ENCODE results near the gene HINFP.
"Not testable (repeated sequence)": the region's sequence is repeated elsewhere in the genome, so short reads cannot be mapped to it uniquely, and the experiment has no call there.

Gene HINFP

GRCh38 chr11:119158467-119158866 lies 37.1 kb downstream of the HINFP start:
- FAIRE-seq, result no peak

GRCh38 chr11:119160151-119160550 lies 38.8 kb downstream of the HINFP start:
- FAIRE-seq, result no peak

GRCh38 chr11:119161871-119162270 lies 40.5 kb downstream of the HINFP start:
- no peak for FAIRE-seq

DNA sequence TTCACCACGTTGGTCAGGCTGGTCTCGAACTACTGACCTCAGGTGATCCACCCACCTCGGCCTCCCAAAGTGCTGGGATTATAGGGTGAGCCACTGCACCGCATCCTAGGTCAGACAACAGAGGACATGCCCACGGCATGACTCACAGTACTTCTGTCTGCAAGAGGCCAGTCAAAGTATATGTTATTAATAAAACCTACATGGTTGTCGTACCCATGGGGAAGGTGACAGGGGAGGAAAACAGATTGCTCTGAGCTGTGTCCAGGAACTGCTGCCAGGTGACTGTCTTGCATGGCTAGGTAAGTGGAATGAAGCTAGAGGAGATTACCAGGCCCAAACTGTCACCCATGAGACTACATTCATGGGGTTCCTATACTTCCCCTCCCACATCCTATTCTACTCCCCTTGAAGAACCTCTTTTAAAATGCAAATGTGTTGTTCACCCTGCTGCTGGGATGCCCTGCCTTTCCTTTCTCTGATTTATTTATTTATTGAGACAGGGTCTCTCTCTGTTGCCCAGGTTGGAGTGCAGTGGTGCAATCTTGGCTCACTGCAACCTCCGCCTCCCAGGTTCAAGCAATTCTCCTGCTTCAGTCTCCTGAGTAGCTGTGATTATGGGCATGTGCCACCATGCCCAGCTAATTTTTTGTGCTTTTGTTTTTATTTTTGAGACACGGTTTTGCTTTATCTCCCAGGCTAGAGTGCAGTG lies 45.1 kb downstream of the HINFP start:
- FAIRE-seq, result no peak

GRCh38 chr11:119167077-119167458 lies 45.7 kb downstream of the HINFP start:
- FAIRE-seq, result not testable (repeated sequence)

DNA sequence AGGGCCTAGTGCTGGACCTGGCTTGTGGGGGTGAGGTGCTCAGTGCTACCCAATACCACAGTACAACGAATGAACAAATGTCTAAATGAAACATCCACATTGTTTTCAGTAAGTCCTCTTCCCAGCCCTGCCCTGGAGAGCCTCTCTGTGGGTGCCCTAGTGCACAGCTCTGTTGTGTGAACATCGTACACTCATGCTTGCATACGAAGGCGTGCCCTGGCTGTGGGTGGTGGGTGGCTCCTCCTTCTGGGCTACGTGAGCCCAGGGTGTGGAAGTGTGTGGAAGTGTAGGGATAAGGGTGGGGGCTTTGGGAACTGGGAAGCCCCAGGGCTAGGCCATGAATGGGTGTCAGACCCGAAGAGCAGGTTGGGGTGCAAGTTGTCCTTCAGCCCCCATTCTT lies 46.6 kb downstream of the HINFP start:
- FAIRE-seq, result no peak

- no peak for FAIRE-seq
These were observed 47.3 kb downstream of the HINFP start, which contains the start of gene NLRX1 for GRCh38 chr11:119168471-119169281. TSS of gene NLRX1 (plus strand) at chr11:119168725. CDS start at chr11:119171404, 2,679 bp downstream.

GRCh38 chr11:119169282-119169719 lies 47.9 kb downstream of the HINFP start:
- no peak for FAIRE-seq

DNA sequence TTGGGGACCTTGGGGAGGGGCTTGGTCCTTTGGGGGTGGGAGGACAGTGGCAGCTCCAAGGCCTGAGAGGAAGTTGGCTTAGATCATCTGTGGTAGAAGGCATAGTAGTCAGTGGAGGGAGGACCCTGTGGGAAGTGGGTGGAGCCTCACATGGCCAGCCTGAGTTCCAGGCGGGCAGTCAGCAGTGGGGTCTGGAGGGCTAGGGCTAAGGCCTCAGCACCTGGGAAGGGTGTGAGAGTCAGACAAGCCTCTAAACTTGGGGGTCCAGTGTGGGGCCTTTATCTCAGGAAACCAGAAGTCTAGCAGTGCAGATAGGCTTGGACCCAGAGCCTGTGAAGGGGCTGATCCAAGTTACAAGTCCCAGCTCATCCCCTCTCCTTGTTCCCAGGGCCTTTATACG lies 51.1 kb downstream of the HINFP start:
- FAIRE-seq, result no peak

DNA sequence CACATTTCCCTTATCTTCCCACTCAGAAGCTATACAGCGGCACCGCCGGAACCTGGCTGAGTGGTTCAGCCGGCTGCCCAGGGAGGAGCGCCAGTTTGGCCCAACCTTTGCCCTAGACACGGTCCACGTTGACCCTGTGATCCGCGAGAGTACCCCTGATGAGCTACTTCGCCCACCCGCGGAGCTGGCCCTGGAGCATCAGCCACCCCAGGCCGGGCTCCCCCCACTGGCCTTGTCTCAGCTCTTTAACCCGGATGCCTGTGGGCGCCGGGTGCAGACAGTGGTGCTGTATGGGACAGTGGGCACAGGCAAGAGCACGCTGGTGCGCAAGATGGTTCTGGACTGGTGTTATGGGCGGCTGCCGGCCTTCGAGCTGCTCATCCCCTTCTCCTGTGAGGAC lies 52.1 kb downstream of the HINFP start:
- FAIRE-seq, result no peak

GRCh38 chr11:119175493-119176077 lies 54.2 kb downstream of the HINFP start:
- FAIRE-seq, result no peak

DNA sequence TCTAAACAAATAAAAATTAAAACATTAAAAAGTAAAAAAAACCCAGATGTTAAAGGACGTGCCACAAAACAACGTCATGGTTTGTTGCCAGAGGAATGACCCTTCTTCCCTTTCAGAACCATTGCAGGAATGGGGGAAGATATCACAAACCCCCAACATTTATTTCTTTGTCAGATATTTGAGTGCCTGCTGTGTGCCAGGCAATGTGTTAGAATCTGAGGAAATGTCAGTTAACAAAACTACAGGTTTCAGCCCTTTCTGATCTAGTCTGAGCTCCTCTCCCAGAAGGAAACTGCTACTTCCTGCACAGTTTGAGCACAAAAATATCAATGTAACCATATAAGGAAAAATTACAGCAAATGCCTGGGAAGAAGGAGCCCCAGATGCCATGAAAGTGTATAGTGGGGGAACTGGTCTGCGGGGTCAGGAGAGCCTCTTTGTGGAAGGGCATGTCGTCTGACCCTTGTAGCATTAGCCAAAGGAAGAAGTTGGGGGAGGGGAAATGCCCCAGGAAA lies 56.8 kb downstream of the HINFP start:
- no peak for FAIRE-seq

GRCh38 chr11:119179342-119179741 lies 58.0 kb downstream of the HINFP start:
- FAIRE-seq, result no peak

GRCh38 chr11:119179983-119180382 lies 58.6 kb downstream of the HINFP start:
- FAIRE-seq, result no peak

- no peak for FAIRE-seq
These were observed 59.6 kb downstream of the HINFP start for GRCh38 chr11:119180729-119181676.

DNA sequence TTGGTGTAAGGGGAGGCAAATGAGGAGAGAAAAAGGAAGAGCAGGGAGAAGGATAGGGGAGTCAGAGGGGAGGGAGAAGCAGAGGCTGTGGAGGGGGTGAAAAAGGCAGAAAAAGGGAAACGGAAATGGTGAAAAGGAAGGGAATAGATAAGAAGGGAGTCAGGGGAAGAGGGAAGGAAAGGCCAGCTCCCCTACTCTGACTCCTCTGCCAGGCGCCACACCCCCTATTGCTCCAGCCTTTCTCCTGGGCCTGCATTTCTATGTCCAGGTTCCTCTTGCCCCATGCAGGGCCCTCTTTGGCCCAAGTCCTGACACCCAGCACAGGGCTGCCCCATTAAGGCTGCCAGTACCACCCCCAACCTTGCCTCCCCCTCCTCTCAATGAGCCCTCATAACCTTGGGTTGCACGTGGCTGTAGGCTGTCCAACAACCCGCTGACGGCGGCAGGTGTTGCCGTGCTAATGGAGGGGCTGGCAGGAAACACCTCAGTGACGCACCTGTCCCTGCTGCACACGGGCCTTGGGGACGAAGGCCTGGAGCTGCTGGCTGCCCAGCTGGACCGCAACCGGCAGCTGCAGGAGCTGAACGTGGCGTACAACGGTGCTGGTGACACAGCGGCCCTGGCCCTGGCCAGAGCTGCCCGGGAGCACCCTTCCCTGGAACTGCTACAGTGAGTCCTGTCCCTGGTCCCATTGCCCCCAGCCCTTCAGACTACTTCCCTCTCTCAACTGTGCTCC lies 60.5 kb downstream of the HINFP start:
- no peak for FAIRE-seq

DNA sequence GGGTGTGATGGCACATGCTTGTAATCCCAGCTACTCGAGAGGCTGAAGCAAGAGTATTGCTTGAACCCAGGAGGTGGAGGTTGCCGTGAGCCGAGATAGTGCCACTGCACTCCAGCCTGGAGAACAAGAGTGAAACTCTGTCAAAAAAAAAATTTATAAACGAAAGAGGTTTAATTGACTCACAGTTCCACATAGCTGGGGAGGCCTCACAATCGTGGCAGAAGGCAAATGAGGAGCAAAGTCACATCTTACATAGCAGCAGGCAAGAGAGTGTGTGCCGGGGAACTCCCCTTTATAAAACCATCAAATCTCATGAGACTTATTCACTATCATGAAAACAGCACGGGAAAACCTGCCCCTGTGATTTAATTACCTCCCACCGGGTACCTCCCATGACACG lies 63.0 kb downstream of the HINFP start:
- FAIRE-seq, result not testable (repeated sequence)

Data from TTC549 (cell line).